ENCODE measurements around the gene PTPRC.
A peak's percentile ranks its signal among the peaks of the same experiment; 100 is the strongest.

PTPRC gene

DNA sequence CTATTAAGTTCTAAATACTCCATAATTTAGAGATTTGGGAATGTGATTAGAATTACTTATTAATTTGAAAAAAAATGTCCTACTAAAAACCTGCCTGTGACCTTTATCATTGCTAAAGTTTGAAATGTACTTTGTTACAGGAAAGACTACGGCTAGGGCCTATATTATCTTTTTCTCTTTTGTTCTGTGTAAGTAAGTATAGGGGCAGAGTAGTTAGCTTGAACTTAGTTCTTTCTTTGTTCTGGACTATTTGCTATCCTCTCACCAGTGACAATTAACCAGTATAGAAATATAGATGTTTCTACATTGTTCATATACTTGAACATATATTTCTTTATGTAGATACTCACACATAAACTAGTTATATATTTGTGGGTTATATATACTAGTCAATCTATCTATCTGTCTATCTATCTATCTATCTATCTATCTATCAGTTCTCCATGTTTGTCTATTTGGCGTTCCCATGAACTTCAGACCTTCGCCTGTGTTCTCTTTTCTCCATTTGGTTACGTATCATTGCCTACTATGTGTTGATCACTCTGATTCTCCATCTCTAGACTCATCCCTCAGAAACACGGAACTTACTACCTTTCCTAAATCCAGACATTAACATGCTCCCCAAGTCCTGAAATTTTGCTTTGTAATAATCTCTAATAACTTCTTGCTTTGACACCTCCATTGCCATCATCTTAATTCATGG, 3.3 kb downstream of the PTPRC start:
- DNase-seq (ENCODE audit: low read depth in 1 of 2, low spot score in 1 of 2): no peak

DNA sequence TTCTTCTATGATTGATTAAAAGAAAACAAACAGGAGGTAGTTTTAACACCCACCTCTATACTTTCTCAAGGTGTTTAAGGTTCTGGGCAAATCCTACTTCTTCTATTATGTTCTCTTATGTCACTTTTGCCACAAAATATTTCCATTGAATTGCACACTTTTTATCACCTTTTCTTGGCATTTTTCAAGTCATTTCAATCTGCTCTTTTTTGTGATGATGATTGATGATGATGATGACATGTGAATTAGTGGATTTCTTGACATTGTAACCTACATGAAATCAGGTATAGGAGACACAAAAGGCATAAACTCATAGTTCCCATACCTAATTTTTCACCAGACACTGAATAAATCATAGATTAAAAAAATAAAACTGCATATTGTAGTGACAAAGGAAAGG, 4.1 kb downstream of the PTPRC start:
- no peak for DNase-seq (ENCODE audit: low read depth in 1 of 2, low spot score in 1 of 2)

DNA sequence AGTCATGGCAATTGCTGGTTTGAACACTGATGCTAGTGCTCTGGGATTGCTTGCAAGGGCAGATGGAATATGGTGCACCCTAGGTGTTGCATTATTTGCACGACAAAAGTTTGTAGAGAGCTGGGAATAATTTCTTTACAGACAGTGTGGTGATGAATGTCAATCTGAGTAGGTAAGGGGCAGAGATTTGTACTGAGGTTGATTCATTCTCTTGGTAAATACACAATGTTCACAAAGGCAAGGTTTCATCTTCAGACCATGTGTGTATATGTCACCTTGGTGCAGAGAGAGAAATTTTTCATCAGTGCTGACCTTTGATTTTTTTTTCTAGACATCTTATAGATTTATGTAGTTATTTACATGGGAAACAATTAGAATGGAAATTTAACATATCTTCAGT, 5.0 kb downstream of the PTPRC start:
- no peak for DNase-seq (ENCODE audit: low read depth in 1 of 2, low spot score in 1 of 2)

DNA sequence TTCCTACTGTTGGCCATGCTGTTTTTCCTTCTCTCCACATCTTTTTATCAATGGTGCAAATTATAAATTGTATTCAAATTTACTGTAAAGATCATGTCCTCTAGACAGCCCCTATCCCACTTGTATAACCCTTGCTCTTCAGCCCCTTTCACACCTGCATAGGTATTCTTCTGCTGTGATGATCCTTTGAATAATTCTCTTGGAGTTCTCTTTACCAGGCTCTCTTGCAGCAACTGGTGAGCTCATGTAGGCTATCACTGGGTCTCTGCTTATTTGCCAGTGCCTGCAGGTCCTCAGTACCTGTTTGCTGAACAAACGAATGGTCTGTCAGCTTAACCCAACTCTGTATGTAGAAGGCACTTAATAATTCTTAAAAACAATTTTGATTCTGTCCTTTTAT, 8.2 kb downstream of the PTPRC start:
- DNase-seq (ENCODE audit: low read depth in 1 of 2, low spot score in 1 of 2): no peak

DNA sequence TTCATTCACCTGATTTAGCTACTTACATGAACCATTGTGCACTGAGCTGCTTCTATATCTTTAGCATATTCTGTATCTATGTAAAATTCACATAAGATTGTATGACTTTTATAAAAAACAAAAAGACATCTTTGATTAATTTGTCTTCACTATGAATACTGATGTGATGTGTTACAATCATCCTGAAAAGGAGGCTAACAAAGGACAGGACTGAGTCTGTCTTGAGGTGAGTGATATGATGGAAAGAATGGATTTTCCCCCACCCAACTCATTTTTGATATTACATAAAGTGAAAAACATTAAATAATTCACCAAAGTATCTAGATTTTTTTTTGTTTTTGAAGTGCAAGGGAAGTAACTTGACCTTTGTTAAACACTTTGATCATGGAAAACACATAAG, 9.8 kb downstream of the PTPRC start:
- no peak for DNase-seq (ENCODE audit: low read depth in 1 of 2, low spot score in 1 of 2)

DNA sequence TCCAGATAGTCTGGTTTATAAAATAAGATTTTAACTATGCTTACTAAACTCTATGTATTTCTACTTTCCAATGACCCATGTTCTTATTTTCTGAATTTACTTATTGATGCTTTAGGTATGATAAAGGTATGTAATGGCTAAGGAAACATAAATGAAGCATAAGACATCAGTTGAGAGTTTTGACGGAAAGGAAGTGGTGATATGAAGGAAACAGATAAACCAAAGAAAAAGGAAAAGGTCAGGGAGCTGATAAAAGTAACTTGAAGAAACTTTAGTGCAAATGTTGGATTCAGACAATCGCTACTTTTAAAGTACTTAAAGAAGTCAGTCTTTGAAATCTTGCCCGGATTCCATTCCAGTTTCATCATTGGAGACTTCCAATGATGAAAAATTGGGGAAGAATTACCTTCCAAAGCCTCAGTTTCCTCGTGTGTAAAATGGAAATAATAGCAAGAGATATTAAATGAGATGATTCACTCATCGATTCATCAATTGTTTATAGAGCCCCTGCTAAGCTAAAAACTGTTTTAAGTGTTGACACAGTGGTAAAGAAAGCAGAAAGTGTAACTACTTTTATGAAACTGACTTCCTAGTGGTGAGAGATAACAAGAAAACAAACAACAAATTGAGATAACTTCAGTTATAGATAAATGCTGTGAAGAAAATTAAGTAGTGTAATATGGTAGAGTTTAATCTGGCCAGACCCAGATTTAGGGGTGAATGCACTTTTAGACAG, 10.6 kb downstream of the PTPRC start:
- DNase-seq (ENCODE audit: low read depth in 1 of 2, low spot score in 1 of 2): no peak

DNA sequence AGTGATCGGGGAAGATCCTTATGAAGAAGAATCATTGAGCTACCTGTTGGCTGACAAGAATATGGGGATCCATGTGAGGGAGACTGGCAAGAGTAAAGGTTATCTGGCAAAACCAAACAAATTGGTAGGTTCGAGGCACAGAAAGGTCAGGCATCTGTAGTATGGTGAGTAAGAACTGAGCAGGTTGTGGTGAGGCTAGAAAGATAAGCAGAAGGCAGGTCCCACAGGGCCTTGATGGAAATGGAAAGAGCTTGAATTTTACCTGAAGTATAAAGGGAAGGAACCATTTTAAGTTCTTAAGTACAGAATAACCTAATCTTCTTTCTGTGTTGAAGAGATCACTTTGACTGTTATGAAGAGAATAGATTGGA, 11.1 kb downstream of the PTPRC start:
- no peak for DNase-seq (ENCODE audit: low read depth in 1 of 2, low spot score in 1 of 2)

DNA sequence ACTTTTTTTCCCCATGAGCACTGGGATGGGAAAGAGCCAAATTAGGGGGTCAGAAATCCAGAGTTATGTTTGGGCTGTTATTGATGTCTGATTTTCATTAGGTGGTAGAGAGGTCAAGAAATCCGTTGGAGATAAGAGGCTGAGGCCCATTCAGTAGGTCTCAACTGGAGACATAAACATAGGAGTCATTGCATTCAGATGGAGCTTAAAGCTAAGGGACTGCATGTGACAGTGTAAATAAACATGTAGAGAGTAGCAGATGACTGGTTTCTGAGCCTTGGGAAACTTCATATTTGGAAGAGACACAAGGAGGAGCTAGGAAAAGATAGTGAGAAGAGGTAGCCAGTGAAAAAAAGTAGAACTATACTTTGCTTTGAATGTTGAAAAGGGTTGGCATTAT, 11.7 kb downstream of the PTPRC start:
- DNase-seq (ENCODE audit: low read depth in 1 of 2, low spot score in 1 of 2): no peak

DNA sequence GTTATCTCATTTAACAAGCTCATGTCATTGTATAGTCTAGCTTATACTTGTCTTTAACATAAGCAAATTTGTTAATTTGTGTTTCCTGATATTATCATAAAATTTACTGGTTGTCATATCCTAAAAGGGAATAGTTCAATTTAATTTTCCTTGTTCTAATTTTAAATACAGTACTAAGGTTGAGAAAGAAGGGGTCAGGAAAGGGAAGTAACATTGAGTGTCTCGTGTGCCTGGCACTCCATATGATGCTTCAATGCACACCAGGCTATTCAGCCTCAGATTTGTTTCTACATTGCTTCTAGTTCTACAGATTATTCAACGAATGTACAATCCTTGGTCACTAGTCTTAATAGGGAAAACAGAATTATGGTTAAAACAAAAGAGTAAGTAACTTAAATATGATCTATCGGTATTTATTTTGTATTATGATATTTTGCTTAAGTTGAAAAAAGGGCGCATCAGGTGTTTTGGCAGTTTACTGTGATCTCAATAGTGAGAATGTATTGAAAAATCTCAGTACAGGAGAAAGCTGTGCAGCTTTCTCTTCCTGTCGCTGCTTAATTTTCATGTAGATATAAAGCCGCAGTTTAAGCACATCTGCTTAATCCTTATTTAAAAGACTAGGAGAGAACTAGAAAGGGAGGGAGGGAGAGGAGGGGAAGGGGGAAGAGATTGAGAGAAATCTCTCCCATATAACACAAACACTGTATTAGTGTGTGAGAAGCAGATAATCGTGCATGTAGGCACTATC, 13.0 kb downstream of the PTPRC start:
- DNase-seq (ENCODE audit: low read depth in 1 of 2, low spot score in 1 of 2): no peak

DNA sequence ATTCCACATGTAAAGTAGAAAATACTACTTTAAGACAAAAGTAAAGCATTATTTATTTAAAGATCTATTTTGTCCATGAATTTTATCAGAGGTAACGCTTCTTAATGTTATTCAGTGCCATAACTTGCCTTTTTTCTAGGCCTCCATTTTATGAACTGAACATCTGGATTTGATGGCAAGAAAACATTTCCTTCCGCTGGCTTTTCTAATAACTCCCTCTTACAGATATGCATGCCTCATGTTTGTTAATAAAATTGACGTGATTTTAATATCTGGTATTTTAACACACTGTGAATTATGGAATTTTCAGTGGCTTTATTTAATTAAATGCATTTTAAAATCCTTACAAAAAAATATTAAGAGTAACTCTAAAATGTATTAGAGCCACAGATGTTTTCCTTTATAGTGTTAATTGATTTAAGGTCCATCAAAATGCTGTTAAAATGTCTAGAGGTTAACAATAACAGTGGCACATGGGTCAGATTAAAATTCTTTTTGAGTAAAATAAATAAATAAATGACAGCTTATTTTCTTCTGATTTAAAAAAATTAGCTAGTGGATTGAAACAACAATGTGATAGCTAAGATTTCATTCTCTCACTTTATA, 15.1 kb downstream of the PTPRC start:
- no peak for DNase-seq (ENCODE audit: low read depth in 1 of 2, low spot score in 1 of 2)

DNA sequence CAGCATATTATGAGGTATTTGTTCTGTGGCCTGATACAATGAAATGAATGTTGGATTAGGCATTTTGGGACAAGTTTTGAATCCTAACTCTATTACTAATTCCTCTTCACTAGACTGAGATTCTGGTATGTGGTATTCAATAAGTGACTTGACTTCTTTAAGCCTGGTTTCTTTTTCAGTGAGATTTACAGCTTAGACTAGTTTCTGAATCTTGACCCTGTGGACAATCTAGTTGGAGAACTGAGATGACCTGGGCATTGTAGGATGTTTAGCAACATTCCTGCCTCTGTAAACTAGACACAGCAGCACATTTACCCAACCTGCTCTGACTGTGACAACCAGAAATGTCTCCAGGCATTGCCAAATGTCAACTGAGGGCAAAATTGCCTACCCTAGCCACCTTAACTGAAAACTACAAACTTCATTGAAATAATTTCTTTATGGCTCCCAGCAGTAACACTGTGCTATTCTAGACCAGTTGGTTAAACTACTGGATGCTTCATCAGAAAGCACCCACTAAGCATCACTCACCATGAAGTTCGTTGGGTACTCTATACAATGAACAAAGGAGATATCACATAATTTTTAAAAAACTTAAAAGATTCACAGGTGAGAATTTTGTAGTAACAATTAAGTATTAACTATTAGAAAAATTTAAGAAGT, 16.8 kb downstream of the PTPRC start:
- no peak for DNase-seq (ENCODE audit: low read depth in 1 of 2, low spot score in 1 of 2)

DNA sequence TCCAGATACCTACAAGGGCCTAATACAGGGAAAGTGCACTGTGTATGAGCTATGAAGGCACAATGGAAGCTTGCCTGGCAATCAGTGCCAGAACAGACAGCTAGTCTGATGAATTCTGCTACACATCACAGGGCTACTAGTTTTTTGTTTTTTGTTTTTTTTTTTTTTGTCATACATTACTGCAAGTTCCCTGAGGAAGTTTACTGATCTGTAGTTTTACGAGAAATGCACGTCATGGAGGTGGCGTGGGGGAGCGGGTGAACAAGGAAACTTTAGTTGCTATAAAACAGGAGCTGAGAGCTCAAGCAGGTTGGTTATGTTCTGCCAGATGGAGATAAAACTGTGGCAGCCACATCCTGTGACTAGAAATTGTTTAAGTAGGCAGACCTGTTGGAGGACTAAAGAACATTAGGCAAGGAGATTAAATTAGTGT, 17.7 kb downstream of the PTPRC start:
- peak; percentile 28 to 53 for DNase-seq (ENCODE audit: low read depth in 1 of 2, low spot score in 1 of 2)

DNA sequence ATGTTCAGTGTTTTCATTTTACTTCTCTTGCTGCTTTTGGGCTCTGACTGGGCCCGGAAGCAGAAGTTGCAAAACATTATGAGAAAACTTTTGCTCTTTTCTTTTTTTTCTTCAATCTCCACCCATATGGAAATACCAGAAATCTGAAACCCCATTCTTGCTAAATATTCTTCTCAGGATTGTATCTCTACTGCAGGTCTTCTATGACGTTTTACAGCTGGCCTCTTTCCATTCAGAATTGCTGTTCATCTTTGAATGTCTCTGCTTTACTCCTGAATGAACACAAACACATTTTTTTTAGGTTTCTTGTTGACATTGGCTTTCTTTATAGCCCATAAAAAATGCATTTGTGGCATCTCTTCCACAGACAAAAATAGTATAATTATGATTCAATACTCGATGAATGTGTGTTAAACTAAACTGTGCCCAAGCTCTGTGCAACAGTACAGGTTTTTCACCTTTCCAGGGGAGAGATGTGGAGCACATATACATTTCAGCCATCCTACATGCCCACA, 18.8 kb downstream of the PTPRC start:
- DNase-seq (ENCODE audit: low read depth in 1 of 2, low spot score in 1 of 2): no peak

DNA sequence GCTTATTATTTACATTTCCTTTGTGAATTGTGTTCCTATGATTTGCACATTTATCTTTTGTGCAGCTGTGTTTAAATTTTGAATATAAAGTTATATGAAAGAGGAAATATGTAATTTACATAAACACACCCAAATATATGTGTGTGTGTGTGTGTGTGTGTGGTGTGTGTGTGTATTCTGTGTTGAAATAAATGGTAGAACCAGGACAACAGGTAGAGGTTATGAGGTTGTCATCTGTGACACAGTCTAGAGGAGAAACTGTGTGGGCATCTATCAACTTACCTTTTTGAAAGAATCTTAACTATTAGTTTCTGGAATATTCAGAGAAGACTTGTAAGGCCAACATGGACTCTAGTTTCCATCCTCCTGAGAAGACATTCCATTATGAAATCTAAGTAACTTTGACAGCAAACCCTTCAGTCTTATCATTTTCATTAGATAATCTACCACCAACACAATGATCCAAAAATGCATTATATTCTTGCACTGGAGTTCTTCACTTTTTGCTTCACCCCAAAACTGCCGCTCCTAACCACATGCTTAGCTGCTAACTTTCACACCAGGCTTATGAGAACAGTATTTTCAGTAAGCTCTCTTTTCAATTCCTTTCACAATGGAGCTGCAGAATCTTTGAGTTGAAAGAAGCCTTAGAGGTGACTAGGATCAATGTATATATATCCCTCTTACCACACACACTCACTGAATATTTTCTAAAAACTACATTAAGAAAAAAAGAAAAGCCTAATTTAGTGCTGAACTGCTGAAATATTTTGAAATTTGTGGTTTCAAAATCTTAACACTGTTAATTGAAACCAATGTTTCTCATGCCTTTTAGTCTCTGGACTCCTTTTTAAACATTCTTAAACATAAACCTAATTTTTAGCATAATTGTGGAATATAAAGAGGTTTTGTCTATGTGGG, 21.8 kb downstream of the PTPRC start:
- no peak for DNase-seq (ENCODE audit: low read depth in 1 of 2, low spot score in 1 of 2)

DNA sequence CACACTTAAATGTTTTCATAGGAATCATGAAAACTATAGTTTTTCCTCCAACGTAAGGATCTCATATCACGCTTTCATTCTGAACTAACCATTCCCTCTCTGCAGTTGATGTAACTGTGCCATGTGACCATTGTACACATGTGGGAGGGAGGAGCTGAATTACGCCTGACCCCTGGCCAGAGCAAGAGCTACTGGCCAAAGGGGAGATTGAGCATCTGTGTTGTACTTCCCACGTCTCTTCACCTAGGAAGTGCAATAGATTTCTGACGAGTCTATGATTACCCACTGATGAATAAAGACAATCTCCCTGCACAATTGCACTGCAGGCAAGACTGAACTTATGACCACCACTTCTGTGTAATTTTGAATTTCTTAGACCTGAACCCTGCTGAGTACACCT, 24.0 kb downstream of the PTPRC start:
- DNase-seq (ENCODE audit: low read depth in 1 of 2, low spot score in 1 of 2): no peak

DNA sequence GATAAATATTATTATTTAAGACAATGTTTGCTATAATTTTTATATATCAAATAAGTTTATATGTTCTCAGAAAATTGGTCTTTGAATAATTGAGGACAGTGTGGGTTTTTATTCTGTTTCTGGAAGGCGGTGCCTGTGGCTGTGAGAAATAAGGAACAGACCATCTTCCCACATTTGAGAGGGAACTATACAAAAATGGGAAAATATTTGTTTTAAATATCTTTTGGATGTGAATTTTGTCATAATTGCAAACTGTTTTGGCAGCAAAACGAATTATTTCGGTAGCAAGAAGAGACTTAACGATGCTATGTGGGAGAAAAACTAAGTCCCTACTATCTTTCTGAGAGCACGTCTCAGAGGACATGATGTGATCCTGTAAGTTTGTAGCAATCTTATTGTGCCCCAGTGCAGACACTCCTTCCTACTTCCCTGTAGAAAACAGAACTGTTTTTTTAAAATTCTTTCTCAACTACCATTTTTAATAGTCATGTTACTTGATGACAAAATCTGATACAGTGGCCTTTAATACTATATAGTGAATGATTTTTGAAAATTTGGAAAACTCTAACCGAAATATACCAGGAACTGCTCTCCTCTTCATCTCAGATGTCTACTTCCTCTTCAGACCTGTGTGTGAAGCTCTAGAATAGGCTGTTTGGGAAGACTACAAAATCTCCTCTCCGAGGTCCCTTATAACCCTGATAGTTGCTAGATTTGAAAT, 25.4 kb downstream of the PTPRC start:
- DNase-seq (ENCODE audit: low read depth in 1 of 2, low spot score in 1 of 2): no peak

DNA sequence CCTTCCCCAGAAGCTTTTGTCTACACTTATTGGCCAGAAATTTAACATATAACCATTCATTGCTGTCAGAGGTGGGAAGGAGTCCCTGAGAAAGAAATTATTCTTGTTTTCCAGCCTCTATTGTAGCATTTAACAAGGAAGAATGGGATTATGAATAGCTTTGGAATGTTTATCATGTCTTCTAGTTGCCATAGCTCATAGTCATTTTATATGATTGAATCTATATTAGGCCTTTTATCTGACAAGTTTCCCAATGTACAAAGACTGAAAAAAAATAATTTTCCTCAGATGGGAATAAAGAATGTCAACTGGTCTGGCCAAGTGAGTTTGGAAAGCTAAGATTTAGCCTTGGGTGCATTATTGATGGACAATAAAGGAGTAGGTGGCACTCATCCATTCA, 28.3 kb downstream of the PTPRC start:
- DNase-seq (ENCODE audit: low read depth in 1 of 2, low spot score in 1 of 2): no peak

DNA sequence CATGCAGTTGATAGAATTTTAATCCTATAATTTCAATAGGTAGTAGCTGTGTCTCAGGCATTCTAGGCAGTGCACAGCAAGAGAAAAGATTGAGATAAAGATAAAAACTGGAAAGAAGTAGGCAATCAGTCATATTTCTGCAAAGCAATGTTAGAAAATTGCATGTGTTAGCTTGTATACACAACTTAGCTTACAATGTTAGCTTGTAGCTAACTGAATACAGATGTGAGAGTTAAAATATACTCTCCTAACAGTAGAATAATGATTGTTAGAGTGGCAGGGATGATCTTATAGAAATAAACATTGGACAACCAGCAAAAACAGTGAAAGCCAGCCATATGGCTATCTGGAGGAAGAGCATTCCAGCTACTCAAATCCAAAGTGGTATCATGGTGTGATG, 29.0 kb downstream of the PTPRC start:
- no peak for DNase-seq (ENCODE audit: low read depth in 1 of 2, low spot score in 1 of 2)

DNA sequence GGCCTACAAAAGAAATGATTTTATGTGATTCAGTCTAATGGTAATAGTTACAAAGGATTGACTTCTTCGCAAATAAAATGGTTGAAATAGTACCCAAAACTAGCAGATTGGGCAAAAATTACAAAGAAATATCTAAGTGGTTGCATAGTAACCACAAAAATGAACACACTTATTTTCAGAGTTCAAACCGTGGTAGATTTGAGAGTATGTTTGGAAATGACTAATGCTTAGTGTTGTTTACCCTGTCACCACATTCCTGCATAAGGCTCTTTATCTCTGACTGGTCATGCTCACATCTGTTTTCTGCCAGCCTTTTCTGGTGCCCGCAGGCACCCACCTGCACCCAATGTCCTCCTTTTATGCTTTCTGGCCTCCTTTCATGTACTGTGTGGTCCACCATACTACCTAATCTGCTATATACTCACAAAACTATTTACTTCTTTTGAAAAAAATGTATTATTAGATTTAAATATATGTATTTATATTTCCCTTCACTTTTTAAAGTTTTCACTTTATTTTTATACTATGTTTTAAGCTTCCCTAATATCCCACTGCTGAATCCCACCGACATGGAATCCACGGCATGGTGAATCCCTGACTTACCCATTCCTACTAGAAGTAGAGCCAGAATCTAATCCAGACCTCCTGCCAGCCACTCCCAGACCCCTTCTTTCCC, 30.3 kb downstream of the PTPRC start:
- peak in 1 of 2 donors; percentile 23 for DNase-seq (ENCODE audit: low read depth in 1 of 2, low spot score in 1 of 2)

All from activated T-helper 1 cell treated with anti-CD3 and anti-CD28 coated beads, Interleukin-2, amount 50 U/mL, for 16 hours (primary cell).